Heart left ventricle (tissue), 16 donors: Measurements from ENCODE around the gene LYRM4. TPM values are rescaled to one million over a fixed set of nuclear protein-coding genes. Genes with fewer than 3 reads are reported as not detected.
A peak's percentile ranks its signal among the peaks of the same experiment; 100 is the strongest.

ENCODE experiments used
- ATAC-seq, 4 donors: fragments of 200-7000 bp; cut with Tn5 transposase; one replicate each; pipeline ENCODE4 v1.9.1; 2020 to 2022; ENCODE audit warnings: moderate library complexity in 4 of 4, mild to moderate bottlenecking in 3 of 4, moderate number of reproducible peaks in 1 of 4
- DNase-seq, 5 donors: peaks; one replicate each; pipeline ENCODE4 v3.0.0-alpha.2; 2020
- H3K27ac ChIP-seq, 12 donors: fragments of 200-600 bp; sonication (generic) in 4 of 12; one replicate each; pipeline versions ENCODE4 v1.5.0 to v1.8.0; 2016 to 2022; ENCODE audit warnings: mild to moderate bottlenecking in 2 of 12
- H3K27me3 ChIP-seq, 9 donors: fragments of 200-600 bp; sonication (generic) in 2 of 9; one replicate each; pipeline versions ENCODE4 v1.5.1 to v1.8.0; 2016 to 2022; ENCODE audit warnings: mild to moderate bottlenecking in 3 of 9
- H3K36me3 ChIP-seq, 9 donors: fragments of 200-600 bp; sonication (generic) in 2 of 9; one replicate each; pipeline versions ENCODE4 v1.5.0 to v1.8.0; 2018 to 2022; ENCODE audit warnings: mild to moderate bottlenecking in 2 of 9
- H3K4me1 ChIP-seq, 12 donors: fragments of 200-600 bp; sonication (generic) in 4 of 12; one replicate each; pipeline versions ENCODE4 v1.5.0 to v1.8.0; 2016 to 2022; ENCODE audit warnings: mild to moderate bottlenecking in 3 of 12
- H3K4me3 ChIP-seq, 12 donors: fragments of 200-600 bp; sonication (generic) in 4 of 12; one replicate each; pipeline versions ENCODE4 v1.5.0 to v1.8.0; 2017 to 2022; ENCODE audit warnings: mild to moderate bottlenecking in 9 of 12, moderate library complexity in 4 of 12
- H3K9me3 ChIP-seq, 12 donors: fragments of 200-600 bp; sonication (generic) in 4 of 12; one replicate each; pipeline versions ENCODE4 v1.5.0 to v1.8.0; 2016 to 2022; ENCODE audit warnings: mild to moderate bottlenecking in 1 of 12
- POLR2A ChIP-seq, 2 donors: fragments of 450-650 bp; IDR thresholded peaks; one replicate each; pipeline ENCODE4 v1.6.1; 2017; ENCODE audit warnings: antibody characterized with exemption in 2 of 2, mild to moderate bottlenecking in 2 of 2, moderate library complexity in 2 of 2
- WGBS, 4 donors: extraction: QIAGEN DNeasy Blood & Tissue Kit in 2 of 4; methylation state at CpG; one replicate each; pipeline versions ENCODE4 v1.1.5 to v1.1.7; 2013 to 2018; 5-methylcytosine and 5-hydroxymethylcytosine counted together
- intact Hi-C, 10 donors: fragments of 100-400 bp; cut with DNase I; formaldehyde crosslinking; loops; one replicate each; pipeline versions ENCODE4 v1.11.1 to v1.14.2; 2022
- polyA plus RNA-seq, 2 donors: library from polyadenylated mRNA; stranded (reverse); fragments of 200-250 nt; gene quantifications; one replicate each; pipeline ENCODE4 v1.2.3, GENCODE V29; 2013
- total RNA-seq, 9 donors: library from RNA; depleted of rRNA in 2 of 9; stranded (reverse); fragments of >200 nt in 2 of 9; fragmentation: NEBNext Ultra II Directional in 3 of 9; extraction: Animal tissue kit (Norgen Biotek cat#: 25700) in 3 of 9; gene quantifications; one replicate each; pipeline versions ENCODE4 v1.1.0 to v1.2.4, GENCODE V29; 2016 to 2023
- TF ChIP-seq, protein P1 (sequence below), 12 donors: fragments of 200-600 bp; sonication (generic) in 4 of 12; IDR thresholded peaks; one replicate each; pipeline versions ENCODE4 v1.5.0 to v1.8.0; 2018 to 2022; ENCODE audit warnings: antibody characterized with exemption in 12 of 12, mild to moderate bottlenecking in 5 of 12
- donor health status: ischemic (EF 13 %, LVEDD 7.1; RV severe dilation, severe dysfunction).
- donor health status: healthy with polysubstance abuse.
- donor health status: DM: no; HTN: yes; CAD: no.
- donor health status: DM: no; HTN: no; CAD: no.
- donor health status: ischemic (EF 25% LVEDD 6.9; RV normal size, moderate dysfunction).
- donor health status: ischemic (EF 25% LVEDD 5.7; RV mildly dilated, moderate dysfunction).
- donor health status: healthy.
- donor health status: DM: yes; HTN: yes; CAD: no.
- donor health status: ischemic (EF 35%, LVEDD 5.7; RV mildly dilated, moderate dysfunction).
- donor health status: nonischemic (EF 11% LVEDD 7.7; RV severe dilation, severe dysfunction).
- donor health status: DM: yes; HTN: yes; CAD: no.
- donor health status: PGD.
- donor health status: ischemic (EF 29% LVEDD 5.4; RV normal size, mild dysfunction).
- donor health status: nonischemic (EF 23%, LVEDD 6.1; RV moderate dilation, normal function).

Gene LYRM4
- total and polyA plus RNA-seq, 11 donors: 18.8 to 39.7 (median 21.3) TPM

DNA sequence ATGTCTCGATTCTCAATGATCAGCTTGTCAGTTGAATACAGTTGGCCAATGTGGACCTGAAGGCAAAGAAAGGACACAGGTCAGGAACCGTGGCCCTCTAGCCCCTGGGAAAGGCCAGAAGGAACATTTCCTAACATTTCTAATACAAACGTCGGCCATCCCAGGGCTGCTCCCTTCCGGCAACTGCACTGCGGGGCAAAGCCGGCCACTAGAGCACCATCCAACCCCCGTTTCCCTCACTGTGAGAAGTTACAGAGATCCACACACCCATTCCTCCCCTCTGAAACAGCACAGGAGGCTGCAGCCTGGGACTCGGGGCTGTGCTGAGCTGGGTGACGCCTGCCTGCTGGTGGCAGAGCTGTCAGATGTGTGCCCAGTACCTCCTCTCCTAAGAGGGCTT, 151.3 kb downstream of the LYRM4 start:
- no peak for TF ChIP-seq POLR2A (IDR thresholded peaks at IDR 0.05)
- TF ChIP-seq, protein P1, sequence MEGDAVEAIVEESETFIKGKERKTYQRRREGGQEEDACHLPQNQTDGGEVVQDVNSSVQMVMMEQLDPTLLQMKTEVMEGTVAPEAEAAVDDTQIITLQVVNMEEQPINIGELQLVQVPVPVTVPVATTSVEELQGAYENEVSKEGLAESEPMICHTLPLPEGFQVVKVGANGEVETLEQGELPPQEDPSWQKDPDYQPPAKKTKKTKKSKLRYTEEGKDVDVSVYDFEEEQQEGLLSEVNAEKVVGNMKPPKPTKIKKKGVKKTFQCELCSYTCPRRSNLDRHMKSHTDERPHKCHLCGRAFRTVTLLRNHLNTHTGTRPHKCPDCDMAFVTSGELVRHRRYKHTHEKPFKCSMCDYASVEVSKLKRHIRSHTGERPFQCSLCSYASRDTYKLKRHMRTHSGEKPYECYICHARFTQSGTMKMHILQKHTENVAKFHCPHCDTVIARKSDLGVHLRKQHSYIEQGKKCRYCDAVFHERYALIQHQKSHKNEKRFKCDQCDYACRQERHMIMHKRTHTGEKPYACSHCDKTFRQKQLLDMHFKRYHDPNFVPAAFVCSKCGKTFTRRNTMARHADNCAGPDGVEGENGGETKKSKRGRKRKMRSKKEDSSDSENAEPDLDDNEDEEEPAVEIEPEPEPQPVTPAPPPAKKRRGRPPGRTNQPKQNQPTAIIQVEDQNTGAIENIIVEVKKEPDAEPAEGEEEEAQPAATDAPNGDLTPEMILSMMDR (IDR thresholded peaks at IDR 0.05): no peak
- no peaks in the 10 kb centered on the region for H3K9me3 ChIP-seq
- no peaks in the 10 kb centered on the region for H3K27me3 ChIP-seq
- no peak overlapping the region for H3K4me3 ChIP-seq
- ATAC-seq: peak in 2 of 4 donors; percentile 11 to 31
- intact Hi-C loops: no loop called here
- DNase-seq: no peak
- H3K4me1 ChIP-seq: peaks cover 0 to 45% (median 6%) of the 10 kb centered on the region in 12 donors
- peak overlapping the region in 8 of 12 donors; percentile 10 to 94 (median 82) for H3K27ac ChIP-seq
- H3K36me3 ChIP-seq: peaks cover 0 to 4% (median 0%) of the 10 kb centered on the region in 9 donors
- WGBS, 4 donors: 76 to 88% (median 82%) methylated on average over 10 of the region's 10 CpGs

DNA sequence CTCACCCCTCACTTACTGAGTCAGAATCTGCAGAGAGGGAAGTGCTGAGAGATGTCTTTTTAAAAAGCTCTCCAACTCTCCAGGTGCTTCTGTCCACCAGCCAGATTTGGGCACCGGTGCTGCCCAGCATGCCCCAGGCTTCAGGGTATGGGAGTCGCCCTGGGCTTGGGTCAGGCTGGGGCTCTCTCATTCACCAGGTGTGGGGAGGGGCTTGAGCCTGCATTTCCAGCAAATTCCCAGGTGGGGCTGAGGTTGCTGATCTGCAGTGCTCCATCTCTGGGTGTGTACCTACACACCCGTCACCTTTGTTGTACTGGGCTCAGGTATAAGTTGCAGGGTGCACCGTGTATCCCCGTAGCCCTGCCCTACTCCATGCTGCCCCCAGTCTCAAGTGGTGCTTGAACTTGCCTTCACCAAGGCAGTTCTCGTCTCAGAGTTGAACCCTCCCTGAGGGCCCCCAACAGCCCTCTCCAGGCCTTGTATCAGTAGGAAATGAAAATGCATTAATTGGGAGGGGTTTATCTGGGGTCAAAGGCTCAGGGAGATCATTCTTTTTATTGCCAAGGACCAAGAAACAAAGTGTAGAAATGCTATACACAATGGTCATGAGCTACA, 152.1 kb downstream of the LYRM4 start:
- intact Hi-C loops: no loop called here
- H3K4me3 ChIP-seq: no peak overlapping the region

DNA sequence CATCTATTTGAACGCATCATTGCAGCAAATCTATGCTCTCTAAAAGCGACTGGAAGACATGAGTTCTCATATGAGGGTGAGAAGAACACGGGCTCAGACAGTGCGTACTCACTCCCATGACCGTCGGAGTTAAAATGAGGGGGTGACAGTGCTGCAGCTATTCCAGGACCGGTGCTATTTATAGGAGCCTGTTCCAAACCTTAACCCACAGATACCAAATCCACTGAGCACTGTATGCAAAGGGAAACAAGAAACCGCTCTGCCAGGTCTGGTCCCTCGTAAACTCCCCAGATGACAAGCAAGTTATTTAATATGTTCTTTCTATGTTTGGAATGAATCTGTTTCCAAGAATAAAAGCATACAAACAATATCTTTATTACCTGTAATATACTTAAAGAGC, 152.7 kb downstream of the LYRM4 start:
- H3K36me3 ChIP-seq: peaks cover 0 to 4% (median 0%) of the 10 kb centered on the region in 9 donors
- H3K4me1 ChIP-seq: peaks cover 0 to 47% (median 6%) of the 10 kb centered on the region in 12 donors
- peak overlapping the region in 5 of 12 donors; percentile 7 to 30 (median 24) for H3K4me3 ChIP-seq
- peak overlapping the region in 11 of 12 donors; percentile 66 to 94 (median 87) for H3K27ac ChIP-seq
- WGBS, 4 donors: 39 to 58% (median 54%) methylated on average over 9 of the region's 9 CpGs
- TF ChIP-seq POLR2A (IDR thresholded peaks at IDR 0.05): no peak
- TF ChIP-seq, protein P1 (IDR thresholded peaks at IDR 0.05): no peak
- H3K27me3 ChIP-seq: no peaks in the 10 kb centered on the region
- ATAC-seq (peak; percentile 72 to 94 (median 91)), DNase-seq (peak in 3 of 5 donors; percentile 53 to 68 (median 54))
- intact Hi-C loops: no loop called here
- H3K9me3 ChIP-seq: no peaks in the 10 kb centered on the region

More for the DNA sequence above, 152.1 kb downstream of the LYRM4 start:
- no peak for DNase-seq
- WGBS, 4 donors: 71 to 88% (median 78%) methylated on average over 5 to 6 of the region's 6 CpGs
- Histone ChIP-seq H3K27ac (peak overlapping the region in 11 of 12 donors; percentile 13 to 94 (median 83)), H3K36me3 (peaks cover 0 to 4% (median 0%) of the 10 kb centered on the region in 9 donors), H3K9me3 (no peaks in the 10 kb centered on the region), H3K4me1 (peaks cover 0 to 45% (median 6%) of the 10 kb centered on the region in 12 donors), H3K27me3 (no peaks in the 10 kb centered on the region)
- no peak for TF ChIP-seq POLR2A (IDR thresholded peaks at IDR 0.05)
- TF ChIP-seq, protein P1 (IDR thresholded peaks at IDR 0.05): no peak
- ATAC-seq: peak in 1 of 4 donors; percentile 7

DNA sequence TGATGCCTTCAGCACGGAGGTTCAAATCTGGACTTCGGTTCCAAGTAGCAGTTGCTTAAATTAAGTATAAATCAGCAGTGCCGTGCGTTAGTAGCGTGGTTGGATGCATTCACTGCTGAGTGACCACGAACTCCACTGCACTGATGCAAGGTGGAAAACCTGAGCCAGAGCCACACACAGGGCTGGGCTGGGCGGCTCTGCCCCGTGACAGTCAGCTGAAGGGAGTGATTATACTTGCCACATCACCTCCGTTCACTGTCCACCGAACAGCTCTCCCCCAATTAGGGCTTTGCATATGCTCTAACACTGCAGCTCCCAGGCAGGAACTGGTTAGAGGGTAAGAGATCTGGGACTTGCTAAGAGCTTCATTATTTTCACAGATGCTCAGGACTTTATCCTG, 153.4 kb downstream of the LYRM4 start:
- peaks cover 0 to 4% (median 0%) of the 10 kb centered on the region in 9 donors for H3K36me3 ChIP-seq
- H3K27me3 ChIP-seq: no peaks in the 10 kb centered on the region
- no peaks in the 10 kb centered on the region for H3K9me3 ChIP-seq
- H3K4me3 ChIP-seq: peak overlapping the region in 5 of 12 donors; percentile 2 to 30 (median 24)
- peak; percentile 72 to 82 (median 80) for ATAC-seq
- 41 to 61% (median 60%) methylated on average over 10 of the region's 10 CpGs for WGBS, 4 donors
- intact Hi-C loops: no loop called here
- peak in 1 of 2 donors; percentile 35 for TF ChIP-seq POLR2A (IDR thresholded peaks at IDR 0.05)
- TF ChIP-seq, protein P1 (IDR thresholded peaks at IDR 0.05): no peak
- DNase-seq: peak in 3 of 5 donors; percentile 54 to 74 (median 71)
- H3K4me1 ChIP-seq: peaks cover 0 to 52% (median 6%) of the 10 kb centered on the region in 12 donors
- peak overlapping the region in 11 of 12 donors; percentile 66 to 94 (median 87) for H3K27ac ChIP-seq
